HG03025 (cell line): ENCODE measurements around the gene LRRC15.

Source experiments
- ATAC-seq: cut with Tn5 transposase; IDR thresholded peaks from one replicate; pipeline ENCODE4 v1.9.1; 2021; ENCODE audit warnings: mild to moderate bottlenecking, moderate library complexity; ENCODE audit not compliant: unreplicated experiment, low FRiP score

LRRC15 gene

GRCh38 chr3:194365526-194365925, 4.0 kb downstream of the LRRC15 start:
- no peak for ATAC-seq

- ATAC-seq, result no peak
Measured at GRCh38 chr3:194364652-194365434, 4.7 kb downstream of the LRRC15 start.

DNA sequence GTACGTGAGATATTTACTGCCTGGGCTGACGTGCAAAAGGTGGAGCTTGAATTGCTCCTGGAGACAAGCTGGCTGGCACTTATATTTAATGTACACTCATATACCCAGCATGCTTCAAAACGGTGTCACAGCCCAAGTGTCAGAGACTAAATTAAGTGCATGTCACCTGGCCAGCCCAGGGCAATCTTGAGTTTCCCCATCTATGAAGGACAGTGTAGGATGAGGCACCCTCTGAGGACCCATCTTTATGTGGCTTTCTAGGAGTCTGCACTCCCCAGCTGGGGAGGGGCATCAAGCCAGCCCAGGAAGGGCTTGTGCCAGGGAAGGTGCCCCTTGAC, 5.3 kb downstream of the LRRC15 start:
- ATAC-seq, result no peak

DNA sequence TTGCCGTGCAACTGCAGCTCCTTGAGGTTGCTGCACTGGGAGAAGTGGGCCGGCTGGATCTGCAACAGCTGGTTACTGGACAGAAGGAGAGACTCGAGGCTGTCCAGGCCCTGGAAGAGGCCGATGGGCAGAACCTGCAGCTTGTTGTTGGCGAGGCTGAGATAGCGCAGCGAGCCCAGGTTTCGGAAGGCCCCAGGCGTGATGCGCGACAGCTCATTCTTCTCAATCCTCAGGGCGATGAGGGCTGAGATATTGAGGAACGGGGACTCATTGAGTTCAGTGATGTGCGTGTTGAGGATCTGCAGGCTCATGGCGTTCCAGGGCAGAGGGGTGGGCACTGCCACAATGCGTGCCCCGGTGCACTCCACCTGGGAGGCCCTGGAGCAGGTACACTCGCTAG, 9.0 kb downstream of the LRRC15 start:
- no peak for ATAC-seq

DNA sequence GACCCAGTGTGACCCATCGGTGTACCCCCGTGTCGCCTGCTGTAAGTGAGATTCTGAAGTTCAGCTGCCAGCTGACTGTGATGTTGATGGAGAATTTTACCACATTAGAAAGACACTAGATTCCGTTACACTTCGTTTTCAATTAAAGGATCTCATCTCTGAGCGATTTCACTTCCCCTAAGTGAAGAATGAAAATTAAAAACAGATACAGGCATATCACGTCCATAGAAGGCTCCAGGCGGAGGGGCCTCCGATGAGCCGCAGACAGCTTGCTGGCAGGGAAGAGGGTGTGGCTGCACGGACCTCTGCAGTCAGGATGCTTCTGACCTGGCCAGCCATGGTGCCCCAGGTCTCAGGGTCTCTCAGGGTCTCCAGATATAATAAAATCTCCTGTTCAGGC, 11.9 kb downstream of the LRRC15 start:
- ATAC-seq, result no peak

DNA sequence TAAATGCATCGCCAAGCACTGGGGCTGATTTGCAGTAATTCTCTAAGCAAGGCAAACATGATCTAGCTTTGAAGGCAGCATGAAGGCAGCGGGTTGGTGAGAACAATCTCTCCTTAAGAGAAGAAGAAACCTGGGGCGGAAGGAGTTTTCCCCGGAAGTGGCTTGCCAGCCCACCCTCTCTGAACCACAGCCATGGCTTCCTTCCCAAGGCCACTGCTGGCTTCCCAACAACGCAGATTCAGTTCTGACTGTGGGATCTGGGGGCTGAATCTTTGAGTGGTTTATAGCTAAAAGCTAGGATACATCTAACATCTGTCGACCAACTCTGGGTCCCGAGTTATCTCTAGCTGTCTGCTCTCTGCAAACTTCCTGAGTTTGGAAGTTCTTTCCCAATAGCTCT, 14.2 kb downstream of the LRRC15 start:
- no peak for ATAC-seq

- ATAC-seq, result no peak
Measured at GRCh38 chr3:194354315-194354714, 15.2 kb downstream of the LRRC15 start.

- no peak for ATAC-seq
Measured at GRCh38 chr3:194352667-194353246, 16.8 kb downstream of the LRRC15 start.

GRCh38 chr3:194351952-194352536, 17.5 kb downstream of the LRRC15 start:
- ATAC-seq, result no peak

- ATAC-seq, result no peak
Measured at GRCh38 chr3:194351080-194351672, 18.4 kb downstream of the LRRC15 start, which contains the start of gene CPN2. Gene CPN2, minus strand, starts transcription at chr3:194351328. Its CDS starts 8,626 bp downstream, at chr3:194342702.

- no peak for ATAC-seq
Measured at GRCh38 chr3:194350726-194351071, 18.8 kb downstream of the LRRC15 start.

DNA sequence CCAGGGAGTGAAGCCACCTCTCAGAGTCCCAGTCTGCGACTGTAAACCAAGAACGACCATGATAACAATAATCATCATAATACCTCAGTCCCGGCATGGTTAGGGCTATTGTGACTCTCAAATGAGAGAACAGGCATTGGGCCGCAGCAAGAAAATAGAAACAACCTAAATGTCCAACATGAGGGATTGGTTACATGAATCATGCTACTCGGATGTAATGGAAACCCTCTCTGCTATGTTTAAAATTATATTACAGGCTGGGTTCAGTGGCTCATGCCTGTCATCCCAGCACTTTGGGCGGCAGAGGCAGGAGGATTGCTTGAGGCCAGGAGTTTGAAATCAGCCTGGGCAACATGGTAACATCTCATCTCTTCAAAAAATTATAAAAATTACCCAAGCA, 21.2 kb downstream of the LRRC15 start:
- ATAC-seq, result no peak

- ATAC-seq, result no peak
Measured at GRCh38 chr3:194346621-194347020, 22.9 kb downstream of the LRRC15 start.

- ATAC-seq, result no peak
Measured at GRCh38 chr3:194346035-194346434, 23.5 kb downstream of the LRRC15 start.

- no peak for ATAC-seq
Measured at GRCh38 chr3:194344012-194344411, 25.5 kb downstream of the LRRC15 start.

GRCh38 chr3:194343561-194343893, 26.0 kb downstream of the LRRC15 start:
- no peak for ATAC-seq

GRCh38 chr3:194342861-194343560, 26.5 kb downstream of the LRRC15 start:
- ATAC-seq, result no peak

DNA sequence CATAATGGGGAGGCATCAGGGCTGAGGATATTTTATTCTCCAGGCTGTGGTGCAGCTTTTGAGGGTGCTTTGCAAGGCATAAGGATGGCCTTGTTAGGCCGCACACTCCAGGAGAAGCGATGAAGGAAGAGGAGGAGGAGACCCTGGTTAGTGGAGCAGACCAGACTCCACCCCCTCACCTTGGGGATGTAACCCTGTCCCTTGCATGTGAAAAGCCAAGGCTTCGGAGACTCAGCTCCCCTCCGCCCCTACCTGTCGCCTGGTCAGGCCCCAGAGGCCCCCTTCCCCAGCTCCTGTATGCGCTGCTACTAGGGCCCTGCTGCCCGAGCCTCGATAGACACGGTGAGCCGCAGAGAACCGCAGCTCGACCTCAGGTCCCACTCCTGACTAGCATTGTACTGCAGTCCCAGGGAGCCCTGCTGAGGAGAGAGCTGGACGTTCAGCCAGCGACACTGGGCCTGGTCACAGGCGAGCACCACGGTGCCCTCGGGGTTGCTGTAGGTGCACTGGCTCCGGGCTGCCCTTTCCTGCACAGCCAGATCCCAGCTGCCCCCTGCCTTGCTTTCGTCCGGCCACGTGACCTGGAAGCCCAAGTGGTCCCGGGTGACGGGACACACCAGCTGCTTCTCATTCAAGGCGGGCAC, 28.7 kb downstream of the LRRC15 start:
- no peak for ATAC-seq

GRCh38 chr3:194339840-194340239, 29.7 kb downstream of the LRRC15 start:
- no peak for ATAC-seq

- ATAC-seq, result no peak
Measured at GRCh38 chr3:194339356-194339755, 30.2 kb downstream of the LRRC15 start.
